ENCODE measurements around the gene ZBTB43.

DNA sequence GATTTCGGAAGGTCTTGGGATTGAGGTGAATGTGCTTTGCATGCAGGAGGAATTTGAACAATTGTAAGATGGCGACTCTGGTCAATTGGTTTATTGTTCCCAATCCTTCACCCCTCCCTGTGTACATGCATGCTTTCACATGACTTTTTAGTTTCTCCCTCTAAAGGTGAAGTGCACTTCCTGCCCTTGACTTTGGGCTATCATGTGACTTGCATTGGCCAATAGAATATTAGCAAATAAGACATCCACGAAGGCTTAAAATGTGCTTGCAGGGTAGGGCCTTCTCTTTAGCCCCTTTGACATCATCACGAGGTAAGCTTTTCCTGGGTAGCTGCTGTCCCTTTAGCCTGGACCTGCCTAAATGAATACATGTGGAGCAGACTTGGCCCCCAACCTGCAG, 8.1 kb upstream of the ZBTB43 start:
- TF ChIP-seq, protein P1, sequence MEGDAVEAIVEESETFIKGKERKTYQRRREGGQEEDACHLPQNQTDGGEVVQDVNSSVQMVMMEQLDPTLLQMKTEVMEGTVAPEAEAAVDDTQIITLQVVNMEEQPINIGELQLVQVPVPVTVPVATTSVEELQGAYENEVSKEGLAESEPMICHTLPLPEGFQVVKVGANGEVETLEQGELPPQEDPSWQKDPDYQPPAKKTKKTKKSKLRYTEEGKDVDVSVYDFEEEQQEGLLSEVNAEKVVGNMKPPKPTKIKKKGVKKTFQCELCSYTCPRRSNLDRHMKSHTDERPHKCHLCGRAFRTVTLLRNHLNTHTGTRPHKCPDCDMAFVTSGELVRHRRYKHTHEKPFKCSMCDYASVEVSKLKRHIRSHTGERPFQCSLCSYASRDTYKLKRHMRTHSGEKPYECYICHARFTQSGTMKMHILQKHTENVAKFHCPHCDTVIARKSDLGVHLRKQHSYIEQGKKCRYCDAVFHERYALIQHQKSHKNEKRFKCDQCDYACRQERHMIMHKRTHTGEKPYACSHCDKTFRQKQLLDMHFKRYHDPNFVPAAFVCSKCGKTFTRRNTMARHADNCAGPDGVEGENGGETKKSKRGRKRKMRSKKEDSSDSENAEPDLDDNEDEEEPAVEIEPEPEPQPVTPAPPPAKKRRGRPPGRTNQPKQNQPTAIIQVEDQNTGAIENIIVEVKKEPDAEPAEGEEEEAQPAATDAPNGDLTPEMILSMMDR (IDR thresholded peaks at IDR 0.05; ENCODE audit: poor library complexity, severe bottlenecking): no peak
- TF ChIP-seq EP300 (conservative IDR thresholded peaks at IDR 0.05; ENCODE audit: poor library complexity, severe bottlenecking) (no peak), TAF1 (IDR thresholded peaks at IDR 0.05; ENCODE audit: low read depth) (no peak), SMC3 (conservative IDR thresholded peaks at IDR 0.05; ENCODE audit: poor library complexity) (no peak), POLR2AphosphoS5 (IDR thresholded peaks at IDR 0.05) (no peak), EZH2 (IDR thresholded peaks at IDR 0.05; ENCODE audit: borderline replicate concordance, insufficient read depth, low read length, poor library complexity, severe bottlenecking) (no peak)

All from neural cell (in vitro differentiated cells).